GM19397 (cell line): ENCODE measurements around the gene ATP6V1B1.
"Not testable (repeated sequence)": the region's sequence is repeated elsewhere in the genome, so short reads cannot be mapped to it uniquely, and the experiment has no call there.

Experiments
- ATAC-seq: cut with Tn5 transposase; IDR thresholded peaks from one replicate; pipeline ENCODE4 v1.9.1; 2021; ENCODE audit warnings: mild to moderate bottlenecking, moderate library complexity; ENCODE audit not compliant: unreplicated experiment

The ATP6V1B1 gene

GRCh38 chr2:71005271-71006202 lies 69.8 kb downstream of the ATP6V1B1 start:
- ATAC-seq = no peak

- no peak for ATAC-seq
Observed at GRCh38 chr2:71006323-71006722, 70.6 kb downstream of the ATP6V1B1 start.

GRCh38 chr2:71006955-71007799 lies 71.5 kb downstream of the ATP6V1B1 start:
- no peak for ATAC-seq

- ATAC-seq = no peak
Observed at GRCh38 chr2:71008342-71008741, 72.6 kb downstream of the ATP6V1B1 start.

GRCh38 chr2:71011786-71012185 lies 76.1 kb downstream of the ATP6V1B1 start:
- ATAC-seq = not testable (repeated sequence)
